Activated CD8-positive, alpha-beta memory T cell treated with anti-CD3 and anti-CD28 coated beads for 4 hours (primary cell): ENCODE data around the gene GLG1.
"Not testable (repeated sequence)": the region's sequence is repeated elsewhere in the genome, so short reads cannot be mapped to it uniquely, and the experiment has no call there.

Source experiments
- DNase-seq, 2 donors: peaks; one replicate each; pipeline ENCODE4 v3.0.0-alpha.2; 2020; ENCODE audit warnings: low read depth in 2 of 2

GLG1 gene

DNA sequence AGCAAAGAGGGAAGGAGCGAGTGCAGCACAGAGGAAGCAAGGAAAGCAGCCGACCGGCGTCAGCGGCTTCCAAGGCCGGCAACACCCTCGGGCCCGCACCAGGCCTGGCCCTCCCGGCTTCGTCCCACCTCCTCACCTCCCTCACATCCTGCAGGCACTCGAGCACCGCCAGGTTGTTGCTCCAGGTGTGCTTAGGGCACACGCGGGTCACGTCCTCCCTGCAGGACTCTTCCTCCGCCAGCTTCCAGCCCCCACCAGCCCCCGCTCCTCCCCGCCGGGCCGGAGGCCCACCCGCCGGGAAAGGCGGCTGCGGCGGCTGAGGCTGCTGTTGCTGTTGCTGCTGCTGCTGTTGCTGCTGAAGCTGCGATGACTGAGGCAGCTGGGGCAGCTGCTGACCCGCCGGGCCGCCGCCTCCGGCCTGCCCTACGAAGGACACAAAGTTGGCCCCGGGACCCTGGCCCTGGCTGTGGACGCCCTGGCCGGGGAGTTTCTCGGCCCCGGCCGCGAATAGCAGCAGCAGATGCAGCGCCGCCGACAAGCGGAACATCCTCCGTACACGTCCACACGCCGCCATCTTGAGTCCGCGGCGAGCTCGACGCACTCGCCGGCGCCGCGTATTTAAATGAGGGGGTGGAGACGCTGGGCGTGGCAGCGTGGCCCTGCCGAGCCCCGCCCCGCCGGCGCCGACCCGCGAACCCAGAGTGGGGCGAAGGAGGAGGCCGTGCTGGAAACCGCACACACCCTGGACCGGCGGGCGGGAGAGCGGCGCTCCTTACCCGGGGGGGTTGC is at the start of gene GLG1:
GLG1 (minus strand) TSS at position 594 of the 789 bp plus-strand sequence; CDS start at position 574, 20 bp downstream.
- DNase-seq, result peak; percentile 76 to 79

DNA sequence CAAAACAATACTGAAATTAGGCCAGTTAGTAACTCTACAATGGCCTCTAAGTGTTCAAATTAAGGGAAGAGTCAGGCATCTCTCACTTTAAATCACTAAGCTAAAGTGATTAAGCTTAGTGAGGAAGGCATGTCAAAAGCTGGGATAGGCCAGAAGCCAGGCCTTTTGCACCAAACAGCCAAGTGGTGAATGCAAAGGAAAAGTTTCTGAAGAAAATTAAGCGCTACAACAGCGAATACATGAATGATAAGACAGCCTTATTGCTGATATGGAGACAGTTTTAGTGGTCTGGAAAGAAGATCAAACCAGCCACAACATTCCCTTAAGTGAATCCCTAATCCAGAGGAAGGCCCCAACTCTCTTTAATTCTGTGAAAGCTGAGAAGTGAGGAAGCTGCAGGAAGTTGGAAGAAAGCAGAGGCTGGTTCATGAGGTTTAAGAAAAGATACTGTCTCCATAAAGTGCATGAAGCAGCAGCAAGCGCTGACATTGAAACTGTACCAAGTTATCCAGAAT is 47.7 kb upstream of the GLG1 start:
- DNase-seq, result no peak

GRCh38 chr16:74652883-74653282 is 46.0 kb upstream of the GLG1 start:
- not testable (repeated sequence) for DNase-seq

DNA sequence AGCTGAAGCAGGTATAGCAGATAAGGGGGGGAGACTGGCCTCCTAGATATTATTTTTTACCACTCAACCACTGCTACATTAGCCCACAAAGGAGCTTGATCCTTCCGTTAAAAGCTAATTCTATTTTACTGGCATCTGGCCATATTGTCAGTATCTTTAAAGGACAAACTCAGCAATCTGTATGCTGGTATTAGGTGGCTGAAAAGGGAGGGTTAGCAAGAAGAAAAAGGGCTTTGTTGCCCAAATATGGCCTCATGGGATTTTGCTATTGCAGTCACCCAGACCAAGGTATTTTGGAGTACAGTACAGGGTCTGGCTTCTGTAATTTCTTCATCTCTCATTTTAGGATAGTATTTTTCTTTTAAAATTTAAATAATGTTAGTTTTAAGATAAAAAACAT is 45.3 kb upstream of the GLG1 start:
- DNase-seq, result no peak

DNA sequence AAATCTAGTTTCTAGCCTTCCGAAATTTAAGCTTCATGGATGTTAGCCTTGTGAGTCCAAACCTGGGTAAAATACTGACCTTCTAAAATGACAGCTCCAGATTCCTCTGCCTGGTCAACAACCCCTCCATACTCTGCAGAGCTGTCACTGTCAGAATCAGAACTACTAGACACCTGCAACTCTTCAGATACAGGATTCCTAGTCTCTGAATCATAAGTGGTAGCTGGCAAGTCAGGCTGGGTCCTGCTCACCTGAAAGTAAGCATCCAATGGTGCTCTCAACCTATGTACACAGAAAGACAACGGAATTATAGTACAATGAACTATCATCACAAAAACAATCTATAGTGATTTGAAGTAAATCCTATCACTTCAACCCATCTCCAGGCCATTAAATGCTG is 44.9 kb upstream of the GLG1 start:
- DNase-seq, result no peak

GRCh38 chr16:74650966-74651567 is 44.2 kb upstream of the GLG1 start:
- no peak for DNase-seq

DNA sequence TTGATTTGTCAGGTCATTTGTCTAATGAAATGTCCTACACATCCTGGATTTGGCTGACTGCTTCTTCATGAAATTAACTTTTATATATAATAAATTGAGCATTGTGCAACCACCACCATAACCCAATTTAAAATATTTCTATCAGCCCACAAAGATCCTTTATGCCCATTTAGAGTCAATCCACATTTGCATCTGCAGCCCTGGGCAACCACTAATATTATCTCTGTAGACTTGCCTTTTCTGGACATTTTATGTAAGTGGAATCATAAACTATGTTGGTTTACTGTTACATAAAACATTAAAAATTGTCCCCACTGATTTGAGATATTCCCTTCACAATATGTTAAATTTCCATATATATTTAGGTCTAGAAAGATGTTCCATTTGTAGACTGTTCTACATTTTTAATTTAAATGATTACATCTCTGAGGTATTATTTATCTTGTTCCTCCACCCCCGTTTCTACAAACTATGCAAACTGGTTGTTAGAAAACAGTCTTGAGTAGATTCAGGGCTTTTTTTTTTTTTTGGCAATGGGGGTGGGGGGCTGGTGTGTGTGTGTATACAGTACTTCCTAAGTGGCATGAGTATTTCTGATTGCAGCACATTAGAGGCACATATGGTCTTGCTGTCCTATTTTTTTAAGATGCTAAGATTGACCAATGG is 43.1 kb upstream of the GLG1 start:
- no peak for DNase-seq

DNA sequence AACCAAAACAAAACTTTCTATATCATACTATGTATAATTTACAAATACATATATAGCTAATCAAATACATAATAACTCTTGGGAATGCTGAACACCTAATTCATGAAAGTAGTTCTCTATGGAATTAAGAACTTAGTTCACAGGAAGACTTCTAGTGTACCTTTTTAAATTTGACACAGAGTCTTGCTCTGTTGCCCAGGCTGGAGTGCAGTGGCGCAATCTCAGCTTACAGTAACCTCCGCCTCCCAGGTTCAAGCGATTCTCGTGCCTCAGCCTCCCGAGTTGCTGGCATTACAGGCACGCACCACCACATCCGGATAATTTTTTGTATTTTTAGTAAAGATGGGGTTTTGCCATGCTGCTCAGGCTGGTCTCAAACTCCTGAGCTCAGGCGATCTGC is 35.1 kb upstream of the GLG1 start:
- no peak for DNase-seq

- DNase-seq, result no peak
These were observed 31.0 kb upstream of the GLG1 start for GRCh38 chr16:74637742-74638453.

GRCh38 chr16:74635303-74635702 is 28.4 kb upstream of the GLG1 start:
- DNase-seq, result no peak

DNA sequence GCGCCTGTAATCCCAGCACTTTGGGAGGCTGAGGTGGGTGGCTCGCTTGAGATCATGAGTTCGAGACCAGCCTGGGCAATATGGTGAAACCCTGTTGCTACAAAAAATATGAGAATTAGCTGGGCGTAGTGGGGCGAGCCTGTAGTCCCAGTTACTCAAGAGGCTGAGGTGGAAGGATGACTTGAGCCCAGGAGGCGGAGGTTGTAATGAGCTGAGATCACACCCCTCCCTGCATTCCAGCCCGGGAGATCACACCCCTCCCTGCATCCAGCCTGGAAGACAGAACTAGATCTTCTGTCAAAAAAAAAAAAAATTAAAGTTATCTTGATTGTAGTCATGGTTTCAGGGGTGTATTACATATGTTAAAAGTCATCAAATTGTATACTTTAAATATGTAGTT is 26.8 kb upstream of the GLG1 start:
- no peak for DNase-seq

DNA sequence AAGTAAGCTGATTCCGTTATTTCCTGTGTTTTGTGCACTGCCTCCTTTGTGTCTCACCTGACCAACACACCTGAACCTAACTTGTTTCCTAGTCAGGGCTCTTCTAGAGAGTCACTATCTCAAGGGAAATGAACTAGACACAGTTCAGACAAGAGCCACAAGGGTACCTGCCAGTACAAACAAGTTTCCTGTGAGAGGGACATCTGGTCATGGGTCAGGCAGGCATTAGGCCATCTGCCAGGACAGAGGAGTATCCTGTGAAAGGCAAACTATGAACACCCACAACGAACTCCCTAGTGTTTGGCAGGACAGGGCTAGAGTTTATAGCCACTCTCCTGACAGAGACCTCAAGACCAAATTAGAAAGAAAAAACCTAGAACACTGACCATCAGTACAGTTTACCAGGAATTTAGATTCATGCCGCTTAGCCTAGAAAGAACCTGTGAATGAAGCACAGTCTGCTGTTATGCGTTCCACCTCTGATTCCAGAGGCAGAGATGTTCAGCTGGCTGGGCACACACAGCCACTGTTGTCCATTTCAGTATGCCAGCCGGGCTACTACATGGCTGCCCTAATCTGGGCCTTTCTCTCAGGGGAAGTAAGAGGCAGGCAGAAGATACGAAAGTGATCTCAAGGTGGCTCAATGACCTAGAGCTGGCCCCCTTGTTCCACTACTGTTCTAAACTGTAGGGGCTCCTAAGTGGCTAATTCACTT is 20.7 kb upstream of the GLG1 start:
- no peak for DNase-seq

- no peak for DNase-seq
These were observed 20.0 kb upstream of the GLG1 start for GRCh38 chr16:74626741-74627416.

DNA sequence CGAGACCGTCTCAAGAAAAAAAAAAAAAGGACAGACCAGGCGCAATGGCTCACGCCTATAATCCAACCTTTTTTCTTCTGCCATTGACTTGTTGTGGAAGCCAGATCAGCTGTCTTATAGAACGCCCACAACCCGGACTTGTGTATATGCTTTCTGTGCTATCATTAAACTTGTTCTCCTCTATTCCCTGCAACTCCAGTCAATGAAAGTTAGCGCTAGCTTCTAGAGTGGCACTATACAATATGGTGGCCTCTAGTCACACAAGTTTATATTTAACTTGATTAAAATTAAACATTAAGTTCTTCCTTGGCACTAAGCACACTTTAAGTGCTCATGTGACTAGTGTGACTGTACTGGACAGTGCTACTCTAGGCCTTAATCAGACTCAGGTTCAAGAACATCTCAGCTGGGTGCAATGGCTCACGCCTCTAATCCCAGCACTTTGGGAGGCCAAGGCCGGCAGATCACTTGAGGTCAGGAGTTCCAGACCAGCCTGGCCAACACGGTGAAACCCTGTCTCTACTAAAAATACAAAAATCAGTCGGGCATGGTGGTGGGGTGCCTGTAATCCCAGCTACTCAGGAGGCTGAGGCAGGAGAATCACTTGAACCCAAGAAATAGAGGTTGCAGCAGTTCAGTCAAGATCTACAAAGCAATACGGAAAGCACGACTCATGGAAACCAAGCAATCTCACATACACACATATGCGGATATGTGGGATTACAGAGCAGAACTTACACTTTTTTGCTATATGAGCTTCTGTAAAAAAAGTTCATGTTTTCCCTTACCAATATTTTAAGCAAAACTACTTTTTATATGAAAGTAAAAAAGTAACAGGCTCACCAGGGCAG is 18.8 kb upstream of the GLG1 start:
- no peak for DNase-seq

DNA sequence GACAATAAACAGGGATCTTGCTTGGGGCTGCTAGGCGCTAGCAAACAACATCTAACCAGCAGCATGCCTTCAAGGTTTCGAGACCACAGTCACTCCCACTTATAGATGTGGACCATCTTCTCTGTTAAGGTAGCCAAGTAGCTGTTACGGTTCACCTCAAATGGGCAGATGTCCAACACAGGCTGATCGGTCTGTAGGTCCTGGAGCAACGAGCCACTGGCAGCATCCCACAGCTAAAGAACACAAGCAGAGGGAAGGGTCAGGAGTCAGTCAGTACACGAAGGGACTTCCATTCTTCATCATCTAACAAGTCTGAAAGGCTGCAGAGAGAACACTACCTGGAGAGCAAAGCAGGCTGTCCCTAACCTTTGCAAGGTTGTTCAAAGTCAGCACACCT is 16.9 kb upstream of the GLG1 start:
- DNase-seq, result no peak

DNA sequence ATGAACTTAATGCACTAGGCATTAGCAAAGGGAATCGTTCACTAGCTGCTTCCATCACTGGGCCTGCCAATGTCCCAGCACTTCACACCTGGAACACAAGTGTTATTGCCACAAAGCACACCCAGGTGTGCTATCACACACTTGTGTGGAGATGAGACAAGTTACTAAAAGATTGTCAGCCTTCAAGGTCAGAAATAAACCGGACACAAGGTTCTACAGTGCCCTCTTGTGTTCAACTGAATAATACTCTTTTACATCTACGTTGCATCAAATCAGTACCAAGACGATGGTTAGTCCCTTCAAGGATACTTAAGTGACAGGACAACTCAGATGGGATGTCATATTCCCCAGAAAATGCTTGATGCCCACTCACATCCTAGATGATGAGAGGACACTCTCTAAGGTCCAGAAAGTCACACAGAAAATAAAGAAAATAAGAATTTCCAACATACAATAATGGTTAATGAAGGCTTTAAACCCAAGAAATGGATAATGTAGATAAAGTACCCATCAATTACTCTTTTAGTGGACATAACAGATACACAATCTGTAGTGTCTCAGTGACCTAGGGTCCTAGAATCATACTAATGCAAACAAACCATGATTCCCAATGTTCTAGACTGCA is 16.4 kb upstream of the GLG1 start:
- no peak for DNase-seq

DNA sequence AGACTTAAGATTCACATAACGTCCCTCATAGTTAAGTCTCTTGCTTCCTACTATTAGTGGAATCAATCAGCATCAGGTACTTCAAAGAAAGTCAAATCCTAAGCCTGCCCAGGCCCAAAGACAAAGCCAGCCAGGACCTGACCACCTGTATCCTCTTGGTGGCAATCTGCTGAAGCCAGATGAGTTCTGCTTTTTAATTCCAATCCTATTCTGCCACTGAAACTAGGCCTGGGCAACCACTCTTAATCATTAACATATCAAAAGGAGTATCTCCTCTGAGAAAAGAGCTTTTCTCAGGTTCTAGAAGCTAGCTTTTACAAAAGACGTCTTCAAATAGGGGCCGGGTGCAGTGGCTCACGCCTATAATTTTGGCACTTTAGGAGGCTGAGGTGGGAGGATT is 15.1 kb upstream of the GLG1 start:
- DNase-seq, result no peak

- no peak for DNase-seq
These were observed 10.4 kb upstream of the GLG1 start for GRCh38 chr16:74617206-74617788.

DNA sequence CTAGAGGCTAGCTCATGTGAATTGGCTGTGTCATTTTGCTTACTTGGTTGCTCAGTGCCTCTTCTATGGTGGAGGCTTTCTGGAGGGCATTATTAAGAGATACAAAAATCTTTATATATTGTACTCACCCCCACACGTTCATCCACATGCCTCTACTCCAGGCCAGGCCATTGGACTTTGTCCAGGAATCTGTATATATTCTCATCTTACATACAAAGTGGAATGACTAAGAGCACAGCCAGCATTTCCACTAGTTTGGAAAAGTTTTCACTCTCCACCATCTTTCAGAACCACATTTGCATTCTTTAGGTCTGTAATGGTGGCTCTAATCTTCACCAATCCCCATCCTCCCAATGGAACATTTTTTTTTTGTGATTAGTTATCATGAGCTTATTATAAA is 4.8 kb upstream of the GLG1 start:
- DNase-seq, result no peak
